ENCODE measurements around the gene ICOSLG.
"Not testable (repeated sequence)": the region's sequence is repeated elsewhere in the genome, so short reads cannot be mapped to it uniquely, and the experiment has no call there.

ICOSLG gene

GRCh38 chr21:44255511-44255981 lies 14.8 kb upstream of the ICOSLG start:
- Mint-ChIP-seq H3K4me1 (ENCODE audit: low read depth) (peaks cover 2% of the 10 kb centered on the region), H3K27ac (no peak overlapping the region), H3K9me3 (ENCODE audit: low read depth) (no peaks in the 10 kb centered on the region), H3K4me3 (no peak overlapping the region), H3K36me3 (no peaks in the 10 kb centered on the region), H3K27me3 (peaks cover 2% of the 10 kb centered on the region)

- Mint-ChIP-seq H3K9me3 (ENCODE audit: low read depth) (no peaks in the 10 kb centered on the region), H3K27me3 (peaks cover 2% of the 10 kb centered on the region), H3K4me1 (ENCODE audit: low read depth) (peaks cover 2% of the 10 kb centered on the region), H3K4me3 (no peak overlapping the region), H3K27ac (no peak overlapping the region), H3K36me3 (no peaks in the 10 kb centered on the region)
Observed at GRCh38 chr21:44253832-44254710, 13.3 kb upstream of the ICOSLG start.

DNA sequence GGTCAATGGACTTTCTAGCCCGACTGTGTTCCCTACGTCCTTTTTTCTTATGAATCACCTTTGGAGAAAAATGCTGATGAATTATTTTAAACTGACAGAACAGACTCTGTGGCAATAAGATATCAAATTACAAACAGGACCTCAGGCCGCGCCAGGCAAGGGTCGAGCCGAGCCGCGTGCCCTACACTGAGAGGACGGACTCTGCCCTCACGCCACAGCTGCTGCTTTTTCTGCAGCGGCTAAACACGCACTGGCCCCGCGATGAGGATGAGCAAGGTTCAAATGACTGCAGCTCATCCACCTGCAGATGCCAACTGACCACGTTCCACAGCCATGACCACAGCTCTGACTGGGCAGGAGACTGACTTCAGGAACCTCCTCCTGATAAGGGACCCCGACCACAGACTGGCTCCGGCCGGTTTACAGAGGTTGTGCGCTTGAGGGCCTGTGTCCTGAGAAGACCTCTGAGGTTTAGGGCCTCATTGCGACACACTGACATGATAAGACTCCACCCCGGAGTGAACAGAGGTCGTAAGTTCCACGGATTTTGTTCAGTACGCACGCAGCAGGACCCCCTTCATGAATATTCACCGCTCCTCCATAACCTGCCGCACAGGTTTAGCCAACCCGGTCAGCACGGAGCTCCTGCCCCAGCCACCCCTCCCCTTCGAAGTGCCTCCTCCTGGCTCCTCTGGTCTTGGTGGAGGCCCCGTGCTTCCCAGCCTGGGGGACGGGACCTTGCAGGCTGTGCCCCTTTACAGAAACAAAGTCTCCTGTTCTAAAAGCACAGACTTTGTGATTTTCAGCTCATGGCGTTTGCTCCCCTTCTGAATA lies 8.7 kb upstream of the ICOSLG start:
- not testable (repeated sequence) for H3K4me1 Mint-ChIP-seq (ENCODE audit: low read depth); H3K27ac Mint-ChIP-seq; H3K36me3 Mint-ChIP-seq; H3K9me3 Mint-ChIP-seq (ENCODE audit: low read depth); H3K27me3 Mint-ChIP-seq; H3K4me3 Mint-ChIP-seq

GRCh38 chr21:44247904-44248303 lies 7.2 kb upstream of the ICOSLG start:
- H3K27ac Mint-ChIP-seq; H3K36me3 Mint-ChIP-seq; H3K27me3 Mint-ChIP-seq; H3K4me3 Mint-ChIP-seq; H3K9me3 Mint-ChIP-seq (ENCODE audit: low read depth); H3K4me1 Mint-ChIP-seq (ENCODE audit: low read depth): not testable (repeated sequence)

GRCh38 chr21:44243980-44244379 lies 3.2 kb upstream of the ICOSLG start:
- not testable (repeated sequence) for H3K36me3 Mint-ChIP-seq; H3K27me3 Mint-ChIP-seq; H3K27ac Mint-ChIP-seq; H3K4me3 Mint-ChIP-seq; H3K9me3 Mint-ChIP-seq (ENCODE audit: low read depth); H3K4me1 Mint-ChIP-seq (ENCODE audit: low read depth)

GRCh38 chr21:44241281-44241680 lies 538 bp upstream of the ICOSLG start:
- not testable (repeated sequence) for H3K9me3 Mint-ChIP-seq (ENCODE audit: low read depth)

DNA sequence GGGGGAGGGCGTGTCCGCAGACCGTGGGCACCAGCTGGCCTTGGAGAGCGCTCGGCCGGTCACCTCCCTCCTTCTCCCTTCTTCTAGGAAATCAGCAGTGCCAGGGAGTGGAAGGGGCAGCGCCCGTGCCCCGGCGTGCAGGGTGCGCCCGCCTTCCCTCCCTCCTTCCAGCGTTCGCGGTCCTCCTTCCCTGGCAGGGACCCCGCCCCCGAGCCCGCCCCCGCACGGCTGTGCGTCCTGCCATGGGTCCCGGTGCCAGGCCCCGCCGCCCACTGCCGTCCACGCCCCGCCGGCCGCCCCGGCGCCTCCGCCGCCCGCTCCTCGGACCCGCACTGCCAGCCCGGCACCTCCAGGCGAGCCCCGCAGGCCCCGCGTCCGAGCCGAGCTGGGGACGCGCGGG lies 390 bp downstream of the ICOSLG start:
- not testable (repeated sequence) for H3K4me1 Mint-ChIP-seq (ENCODE audit: low read depth); H3K27ac Mint-ChIP-seq; H3K4me3 Mint-ChIP-seq; H3K36me3 Mint-ChIP-seq; H3K9me3 Mint-ChIP-seq (ENCODE audit: low read depth); H3K27me3 Mint-ChIP-seq

More at GRCh38 chr21:44241281-44241680, 538 bp upstream of the ICOSLG start:
- H3K27me3 Mint-ChIP-seq; H3K4me3 Mint-ChIP-seq; H3K4me1 Mint-ChIP-seq (ENCODE audit: low read depth); H3K27ac Mint-ChIP-seq; H3K36me3 Mint-ChIP-seq: not testable (repeated sequence)

GRCh38 chr21:44229561-44229960 lies 11.2 kb downstream of the ICOSLG start:
- not testable (repeated sequence) for H3K36me3 Mint-ChIP-seq; H3K9me3 Mint-ChIP-seq (ENCODE audit: low read depth); H3K4me1 Mint-ChIP-seq (ENCODE audit: low read depth); H3K27ac Mint-ChIP-seq; H3K27me3 Mint-ChIP-seq; H3K4me3 Mint-ChIP-seq

DNA sequence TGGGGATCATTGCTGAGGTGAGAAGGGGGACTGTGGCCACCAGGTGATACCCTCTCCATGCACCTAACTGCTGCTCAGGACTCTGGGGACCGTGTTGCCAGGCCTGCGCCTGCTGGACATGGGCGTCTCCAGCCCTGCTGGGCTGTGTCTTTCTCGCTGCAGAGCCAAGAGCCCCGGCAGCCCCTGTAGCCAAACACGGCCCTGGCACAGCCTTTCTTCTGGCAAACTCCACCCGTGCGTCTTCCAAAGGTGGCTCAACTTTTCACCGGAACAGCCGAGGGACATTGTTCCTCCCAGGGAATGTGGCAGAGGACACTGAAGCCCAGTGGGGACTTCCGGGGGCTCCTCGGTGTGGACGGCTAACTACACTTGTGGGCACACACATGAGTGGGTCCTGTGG lies 12.6 kb downstream of the ICOSLG start:
- not testable (repeated sequence) for H3K4me1 Mint-ChIP-seq (ENCODE audit: low read depth); H3K9me3 Mint-ChIP-seq (ENCODE audit: low read depth); H3K27ac Mint-ChIP-seq; H3K4me3 Mint-ChIP-seq; H3K36me3 Mint-ChIP-seq; H3K27me3 Mint-ChIP-seq

GRCh38 chr21:44227614-44228013 lies 13.1 kb downstream of the ICOSLG start:
- not testable (repeated sequence) for H3K36me3 Mint-ChIP-seq, H3K27ac Mint-ChIP-seq

DNA sequence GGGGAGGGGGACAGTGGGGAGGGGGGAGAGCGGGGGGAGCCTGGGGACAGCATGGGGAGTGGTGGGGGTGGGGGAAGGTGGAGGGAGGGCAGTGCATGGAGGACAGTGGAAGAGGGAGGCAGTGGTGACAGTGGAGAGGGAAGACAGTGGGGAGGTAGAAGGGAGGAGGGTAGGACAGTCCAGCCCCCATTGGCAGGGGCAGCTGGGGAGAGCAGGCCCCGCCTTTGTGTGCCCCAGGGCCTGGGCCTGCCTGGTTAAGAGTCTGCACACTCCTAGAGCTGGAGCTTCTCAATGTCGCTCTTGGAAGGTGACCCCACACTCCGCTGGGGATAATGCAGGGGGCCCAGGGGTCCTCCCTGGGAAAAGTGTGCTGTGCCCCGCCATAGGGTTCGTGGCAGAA lies 15.1 kb downstream of the ICOSLG start:
- H3K4me1 Mint-ChIP-seq (ENCODE audit: low read depth); H3K9me3 Mint-ChIP-seq (ENCODE audit: low read depth); H3K4me3 Mint-ChIP-seq; H3K27ac Mint-ChIP-seq; H3K27me3 Mint-ChIP-seq; H3K36me3 Mint-ChIP-seq: not testable (repeated sequence)

More at GRCh38 chr21:44227614-44228013, 13.1 kb downstream of the ICOSLG start:
- H3K4me1 Mint-ChIP-seq (ENCODE audit: low read depth); H3K4me3 Mint-ChIP-seq; H3K9me3 Mint-ChIP-seq (ENCODE audit: low read depth); H3K27me3 Mint-ChIP-seq: not testable (repeated sequence)

DNA sequence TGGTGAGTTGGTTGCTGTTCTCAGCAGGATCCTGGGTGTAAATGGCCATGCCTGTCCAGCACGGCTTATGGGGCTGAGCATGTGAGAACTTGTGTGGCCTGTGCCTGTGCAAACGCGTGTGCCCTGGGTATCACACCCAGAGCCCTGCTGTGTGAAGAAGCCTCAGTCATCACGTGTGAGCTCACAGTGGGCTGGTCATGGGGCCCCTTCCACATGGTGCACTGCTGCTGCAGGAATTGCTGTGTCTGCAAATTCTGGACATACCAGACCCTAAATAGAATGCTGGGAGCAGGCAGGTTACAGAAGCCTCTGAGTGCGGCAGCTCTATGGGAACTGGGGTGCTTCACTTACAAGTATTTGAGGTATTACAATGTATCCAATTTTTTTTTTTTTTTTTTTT lies 17.4 kb downstream of the ICOSLG start:
- not testable (repeated sequence) for H3K27me3 Mint-ChIP-seq; H3K4me1 Mint-ChIP-seq (ENCODE audit: low read depth); H3K36me3 Mint-ChIP-seq; H3K27ac Mint-ChIP-seq; H3K4me3 Mint-ChIP-seq; H3K9me3 Mint-ChIP-seq (ENCODE audit: low read depth)

DNA sequence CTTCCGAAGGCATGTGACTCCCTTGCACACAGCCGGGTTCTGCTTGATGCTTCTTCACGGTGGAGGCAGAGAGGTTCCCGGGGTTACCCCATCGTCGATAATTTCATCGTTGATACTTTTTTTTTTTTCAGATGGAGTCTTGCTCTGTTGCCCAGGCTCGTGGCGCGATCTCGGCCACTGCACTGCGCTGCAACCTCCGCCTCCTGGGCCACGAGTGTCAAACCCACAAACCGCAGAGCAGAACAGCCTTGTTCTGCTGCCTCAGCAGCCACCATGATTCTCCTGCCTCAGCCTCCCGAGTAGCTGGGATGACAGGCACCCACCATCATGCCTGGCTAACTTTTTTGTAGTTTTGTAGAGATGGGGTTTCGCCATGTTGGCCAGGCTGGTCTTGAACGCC lies 20.1 kb downstream of the ICOSLG start:
- H3K9me3 Mint-ChIP-seq (ENCODE audit: low read depth); H3K27me3 Mint-ChIP-seq; H3K27ac Mint-ChIP-seq; H3K4me1 Mint-ChIP-seq (ENCODE audit: low read depth); H3K4me3 Mint-ChIP-seq; H3K36me3 Mint-ChIP-seq: not testable (repeated sequence)

DNA sequence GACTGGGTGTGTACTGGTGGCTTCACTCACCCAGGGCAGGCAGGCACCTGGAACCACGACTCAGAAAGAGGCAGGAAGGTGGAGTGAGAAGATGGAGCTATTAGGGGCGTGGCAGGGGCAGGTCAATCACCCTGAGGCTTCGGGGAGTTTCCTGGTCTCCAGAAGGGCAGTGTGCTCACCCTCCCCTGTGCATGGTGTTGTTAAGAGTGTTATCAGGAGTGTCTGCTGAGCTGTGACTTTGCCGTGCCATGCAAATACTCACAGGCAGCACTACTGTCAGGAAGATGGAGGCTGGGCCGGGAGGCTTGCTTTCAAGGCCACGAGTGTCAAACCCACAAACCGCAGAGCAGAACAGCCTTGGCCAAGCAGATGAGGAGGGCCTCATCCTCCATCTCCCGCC lies 22.3 kb downstream of the ICOSLG start:
- H3K9me3 Mint-ChIP-seq (ENCODE audit: low read depth); H3K36me3 Mint-ChIP-seq; H3K27me3 Mint-ChIP-seq; H3K4me3 Mint-ChIP-seq; H3K4me1 Mint-ChIP-seq (ENCODE audit: low read depth); H3K27ac Mint-ChIP-seq: not testable (repeated sequence)

DNA sequence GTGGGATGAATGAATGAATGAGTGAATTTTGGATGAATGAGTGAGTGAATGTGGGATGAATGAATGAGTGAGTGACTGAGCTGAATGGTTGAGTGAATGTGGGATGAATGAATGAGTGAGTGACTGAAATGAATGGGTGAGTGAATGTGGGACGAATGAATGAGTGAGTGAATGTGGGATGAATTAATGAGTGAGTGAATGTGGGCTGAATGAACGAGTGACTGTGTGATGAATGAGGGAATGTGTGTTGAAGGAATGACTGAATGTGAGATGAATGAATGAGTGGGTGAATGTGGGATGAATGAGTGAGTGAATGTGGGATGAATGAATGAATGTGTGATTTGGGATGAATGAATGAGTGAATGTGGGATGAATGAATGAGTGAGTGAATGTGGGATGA lies 28.8 kb downstream of the ICOSLG start:
- not testable (repeated sequence) for H3K36me3 Mint-ChIP-seq; H3K4me3 Mint-ChIP-seq; H3K4me1 Mint-ChIP-seq (ENCODE audit: low read depth); H3K27me3 Mint-ChIP-seq; H3K9me3 Mint-ChIP-seq (ENCODE audit: low read depth)
- H3K27ac Mint-ChIP-seq: peak overlapping the region; percentile 41

DNA sequence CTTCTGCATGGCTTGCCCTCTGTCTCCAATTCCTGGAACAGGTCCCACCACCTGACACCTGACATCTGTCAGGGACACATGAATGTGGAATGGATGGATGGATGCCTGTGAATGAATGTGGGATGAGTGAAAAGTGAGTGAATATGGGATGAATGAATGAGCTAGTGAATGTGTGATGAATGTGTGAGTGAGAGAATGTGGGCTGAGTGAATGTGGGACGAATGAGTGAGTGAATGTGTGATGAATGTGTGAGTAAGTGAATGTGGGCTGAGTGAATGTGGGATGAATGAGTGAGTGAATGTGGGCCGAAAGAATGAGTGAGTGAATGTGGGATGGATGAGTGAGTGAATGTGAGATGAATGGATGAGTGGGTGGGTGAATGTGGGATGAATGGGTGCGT lies 29.2 kb downstream of the ICOSLG start:
- H3K36me3 Mint-ChIP-seq; H3K27ac Mint-ChIP-seq; H3K4me1 Mint-ChIP-seq (ENCODE audit: low read depth); H3K4me3 Mint-ChIP-seq; H3K27me3 Mint-ChIP-seq; H3K9me3 Mint-ChIP-seq (ENCODE audit: low read depth): not testable (repeated sequence)

Measured in activated naive CD8-positive, alpha-beta T cell (primary cell).